Suppressor macrophage treated with lipopolysaccharide for 1 hour (primary cell): Measurements from ENCODE around the gene OR4C15.

Source experiments
- DNase-seq, 3 donors: peaks; one replicate each; pipeline ENCODE4 v3.0.0-alpha.2; 2020 to 2022

OR4C15 gene

GRCh38 chr11:55554169-55554568 is at the start of gene OR4C15:
Gene OR4C15 (plus strand): TSS chr11:55554469. CDS start chr11:55554469, 0 bp downstream.
- no peak for DNase-seq

- DNase-seq, result no peak
These were observed 17.6 kb downstream of the OR4C15 start, which contains the start of gene OR4C16 for GRCh38 chr11:55571828-55572227. Gene OR4C16 (plus strand): TSS chr11:55572128. CDS start chr11:55572128, 0 bp downstream.

- no peak for DNase-seq
These were observed 18.3 kb downstream of the OR4C15 start for GRCh38 chr11:55572548-55572947.
